Fibroblast of mammary gland (primary cell): ENCODE results near the gene SPG11.
A peak's percentile ranks its signal among the peaks of the same experiment; 100 is the strongest.

Source experiments
- DNase-seq: peaks from one replicate; pipeline ENCODE4 v3.0.0-alpha.2; 2010; ENCODE audit warnings: low read depth
- H3K4me3 ChIP-seq: 2 replicates; pipeline ENCODE4 v1.5.1; 2011; ENCODE audit warnings: low read depth, mild to moderate bottlenecking, low read length, moderate library complexity; ENCODE audit not compliant: control insufficient read depth
- TF ChIP-seq, protein P1 (sequence below): conservative IDR thresholded peaks from 2 replicates; pipeline ENCODE4 v1.5.1; 2011; ENCODE audit warnings: low read depth, low read length, inconsistent platforms; ENCODE audit not compliant: control insufficient read depth, insufficient read depth

SPG11 gene

GRCh38 chr15:44662478-44663409 lies 718 bp downstream of the SPG11 start:
- peak overlapping the region; percentile 93 for H3K4me3 ChIP-seq
- DNase-seq, result peak; percentile 61
- TF ChIP-seq, protein P1, sequence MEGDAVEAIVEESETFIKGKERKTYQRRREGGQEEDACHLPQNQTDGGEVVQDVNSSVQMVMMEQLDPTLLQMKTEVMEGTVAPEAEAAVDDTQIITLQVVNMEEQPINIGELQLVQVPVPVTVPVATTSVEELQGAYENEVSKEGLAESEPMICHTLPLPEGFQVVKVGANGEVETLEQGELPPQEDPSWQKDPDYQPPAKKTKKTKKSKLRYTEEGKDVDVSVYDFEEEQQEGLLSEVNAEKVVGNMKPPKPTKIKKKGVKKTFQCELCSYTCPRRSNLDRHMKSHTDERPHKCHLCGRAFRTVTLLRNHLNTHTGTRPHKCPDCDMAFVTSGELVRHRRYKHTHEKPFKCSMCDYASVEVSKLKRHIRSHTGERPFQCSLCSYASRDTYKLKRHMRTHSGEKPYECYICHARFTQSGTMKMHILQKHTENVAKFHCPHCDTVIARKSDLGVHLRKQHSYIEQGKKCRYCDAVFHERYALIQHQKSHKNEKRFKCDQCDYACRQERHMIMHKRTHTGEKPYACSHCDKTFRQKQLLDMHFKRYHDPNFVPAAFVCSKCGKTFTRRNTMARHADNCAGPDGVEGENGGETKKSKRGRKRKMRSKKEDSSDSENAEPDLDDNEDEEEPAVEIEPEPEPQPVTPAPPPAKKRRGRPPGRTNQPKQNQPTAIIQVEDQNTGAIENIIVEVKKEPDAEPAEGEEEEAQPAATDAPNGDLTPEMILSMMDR, result no peak

- H3K4me3 ChIP-seq, result no peak overlapping the region
- no peak for DNase-seq
- TF ChIP-seq, protein P1, result no peak
Observed at GRCh38 chr15:44661576-44661975, 1.9 kb downstream of the SPG11 start.

GRCh38 chr15:44659056-44659455 lies 4.4 kb downstream of the SPG11 start:
- DNase-seq, result no peak
- no peak overlapping the region for H3K4me3 ChIP-seq
- TF ChIP-seq, protein P1, result no peak

DNA sequence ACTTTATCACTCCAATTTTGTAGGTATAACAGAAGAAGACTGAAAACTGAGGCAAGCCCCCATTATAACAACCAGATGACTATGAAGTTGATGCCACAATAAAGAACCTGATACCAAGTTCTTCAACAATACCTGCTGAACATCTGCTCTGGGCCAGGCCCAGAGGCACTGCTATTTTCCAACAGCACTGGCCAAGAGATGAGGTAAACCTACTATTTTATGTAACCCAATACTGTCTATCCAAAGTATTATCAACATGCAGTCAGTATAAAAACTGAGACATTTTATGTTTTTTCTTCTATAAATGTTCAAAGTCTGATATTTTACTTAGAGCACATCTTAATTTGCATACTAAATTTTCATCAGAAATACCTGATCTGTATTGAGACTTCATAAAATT lies 6.1 kb downstream of the SPG11 start:
- no peak for DNase-seq
- TF ChIP-seq, protein P1, result no peak
- H3K4me3 ChIP-seq, result no peak overlapping the region

- TF ChIP-seq, protein P1, result no peak
- no peak overlapping the region for H3K4me3 ChIP-seq
Observed at GRCh38 chr15:44656913-44657312, 6.5 kb downstream of the SPG11 start.

DNA sequence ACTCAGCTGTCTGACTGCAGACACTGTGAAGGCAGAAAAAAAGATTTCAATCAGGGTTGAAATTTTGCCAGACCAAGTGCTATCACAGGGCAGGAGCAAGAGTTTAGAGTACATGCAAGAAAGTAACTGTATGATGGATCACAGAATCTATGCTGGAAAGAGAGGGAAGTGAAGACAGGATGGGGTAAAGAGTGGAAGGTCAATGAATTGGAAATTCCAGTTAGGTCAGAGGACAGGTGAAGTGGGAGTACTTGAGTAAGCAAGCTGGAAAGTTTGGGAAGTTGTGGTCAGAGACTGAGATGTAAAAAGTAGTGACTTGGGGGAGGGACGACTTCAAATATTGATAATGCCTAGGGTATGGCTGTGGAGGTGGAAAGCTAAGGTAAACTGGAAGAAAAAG lies 7.2 kb downstream of the SPG11 start:
- TF ChIP-seq, protein P1, result no peak
- no peak overlapping the region for H3K4me3 ChIP-seq
- DNase-seq, result no peak

More at GRCh38 chr15:44656913-44657312, 6.5 kb downstream of the SPG11 start:
- DNase-seq, result no peak
